B cell (primary cell): ENCODE measurements around the gene MTERF4. TPM values are rescaled to one million over a fixed set of nuclear protein-coding genes. Genes with fewer than 3 reads are reported as not detected.

ENCODE experiments used
- ATAC-seq: fragments of 200-7000 bp; cut with Tn5 transposase; one replicate; pipeline ENCODE4 v1.10.0; 2021; ENCODE audit warnings: low read depth, mild to moderate bottlenecking, moderate number of reproducible peaks, moderate library complexity
- CTCF ChIA-PET: fragments of 350-600 bp; sonication (Branson Sonifier 250); formaldehyde crosslinking; loops from one replicate; lab custom pipeline; 2021; ENCODE audit warnings: antibody characterized with exemption, inconsistent platforms; lab: Charles Lee
- POLR2A ChIA-PET: fragments of 350-600 bp; sonication (Branson Sonifier 250); formaldehyde crosslinking; loops from one replicate; lab custom pipeline; 2021; ENCODE audit warnings: antibody characterized with exemption; lab: Charles Lee
- DNase-seq: peaks from one replicate; pipeline ENCODE4 v3.0.0; 2013
- H2AFZ ChIP-seq: 2 replicates; pipeline ENCODE4 v1.6.1; 2012; ENCODE audit warnings: mild to moderate bottlenecking, low read depth, low read length; ENCODE audit not compliant: insufficient read depth, poor library complexity, severe bottlenecking
- H3K27ac ChIP-seq, 2 donors: 1 replicate in 1 of 2; 2 replicates in 1 of 2; pipeline ENCODE4 v1.5.1; 2012 to 2013; ENCODE audit warnings: low read length in 2 of 2, mild to moderate bottlenecking in 2 of 2, moderate library complexity in 1 of 2
- H3K27me3 ChIP-seq, 4 experiments: fragments of 200-600 bp in 1 of 4; sonication (generic) in 1 of 4; replicated peaks in 1 of 4; 1 replicate in 2 of 4; 2 replicates in 2 of 4; pipeline versions ENCODE4 v1.6.1 to v1.7.0; 2013 to 2016; ENCODE audit warnings: low read length in 3 of 4, mild to moderate bottlenecking in 2 of 4, mixed read lengths in 1 of 4, moderate library complexity in 1 of 4; ENCODE audit not compliant: insufficient read depth in 4 of 4, control insufficient read depth in 3 of 4; ENCODE audit errors: control extremely low read depth in 1 of 4
- H3K36me3 ChIP-seq, 2 experiments: replicated peaks in 1 of 2; 1 replicate in 1 of 2; 2 replicates in 1 of 2; pipeline versions ENCODE4 v1.6.1 to v1.7.1; 2013; ENCODE audit warnings: low read length in 1 of 2; ENCODE audit not compliant: insufficient read depth in 2 of 2, control insufficient read depth in 1 of 2; ENCODE audit errors: control extremely low read depth in 1 of 2, extremely low read depth in 1 of 2
- H3K4me1 ChIP-seq, 2 donors: fragments of 200-600 bp in 1 of 2; sonication (generic) in 1 of 2; 1 replicate in 1 of 2; 2 replicates in 1 of 2; pipeline versions ENCODE4 v1.5.1 to v1.6.1; 2013 to 2017; ENCODE audit warnings: low read length in 2 of 2; ENCODE audit not compliant: control insufficient read depth in 2 of 2, insufficient read depth in 2 of 2
- H3K4me2 ChIP-seq: replicated peaks from 2 replicates; pipeline ENCODE3; 2012; ENCODE audit warnings: mild to moderate bottlenecking, low read depth, low read length; ENCODE audit not compliant: poor library complexity, severe bottlenecking
- H3K4me3 ChIP-seq, 5 experiments: fragments of 200-600 bp in 1 of 5; sonication (generic) in 1 of 5; 1 replicate in 3 of 5; 2 replicates in 2 of 5; pipeline versions ENCODE4 v1.5.1 to v1.7.0; 2011 to 2016; ENCODE audit warnings: low read length in 4 of 5, mild to moderate bottlenecking in 4 of 5, low read depth in 2 of 5, control low read depth in 1 of 5, moderate library complexity in 1 of 5; ENCODE audit not compliant: insufficient read depth in 1 of 5; ENCODE audit errors: control extremely low read depth in 1 of 5, extremely low read depth in 1 of 5
- H3K79me2 ChIP-seq: fragments of 200-600 bp; sonication (generic); one replicate; pipeline ENCODE4 v1.6.0; 2016; ENCODE audit warnings: low read length; ENCODE audit not compliant: control insufficient read depth, insufficient read depth
- H3K9ac ChIP-seq: fragments of 200-600 bp; sonication (generic); 2 replicates; pipeline ENCODE4 v1.6.1; 2017; ENCODE audit warnings: mild to moderate bottlenecking, low read length, moderate library complexity
- H3K9me3 ChIP-seq, 3 donors: one replicate each; pipeline versions ENCODE4 v1.6.1 to v1.7.1; 2013; ENCODE audit warnings: low read length in 2 of 3; ENCODE audit not compliant: control insufficient read depth in 2 of 3, insufficient read depth in 1 of 3; ENCODE audit errors: control extremely low read depth in 1 of 3
- H4K20me1 ChIP-seq: 2 replicates; pipeline ENCODE4 v1.6.0; 2012; ENCODE audit warnings: mild to moderate bottlenecking, low read length; ENCODE audit not compliant: insufficient read depth, control insufficient read depth, poor library complexity, severe bottlenecking
- H3K27ac Mint-ChIP-seq: one replicate; pipeline ENCODE4 v1.8.0; 2021; ENCODE audit warnings: mixed read lengths
- H3K27me3 Mint-ChIP-seq: one replicate; pipeline ENCODE4 v1.8.0; 2021; ENCODE audit warnings: mixed read lengths
- H3K4me1 Mint-ChIP-seq: one replicate; pipeline ENCODE4 v1.8.0; 2021; ENCODE audit warnings: mixed read lengths
- H3K4me3 Mint-ChIP-seq: one replicate; pipeline ENCODE4 v1.8.0; 2021; ENCODE audit warnings: mixed read lengths
- H3K9me3 Mint-ChIP-seq: one replicate; pipeline ENCODE4 v1.8.0; 2022; ENCODE audit warnings: mixed read lengths; ENCODE audit not compliant: insufficient read depth
- EZH2 ChIP-seq: IDR thresholded peaks from 2 replicates; pipeline ENCODE4 v1.6.1; 2012; ENCODE audit warnings: borderline replicate concordance, low read depth, mild to moderate bottlenecking, moderate library complexity, low read length; ENCODE audit not compliant: insufficient read depth, poor library complexity, severe bottlenecking
- WGBS: methylation state at CpG from one replicate; pipeline ENCODE4 v1.1.5; 2013; ENCODE audit warnings: missing lambda C conversion rate; ENCODE audit not compliant: insufficient coverage; 5-methylcytosine and 5-hydroxymethylcytosine counted together
- intact Hi-C: fragments of 100-400 bp; cut with micrococcal nuclease; formaldehyde crosslinking; loops from one replicate; pipeline ENCODE4 v1.10.0; 2022
- polyA plus RNA-seq: library from polyadenylated mRNA; depleted of rRNA; stranded (reverse); fragments of >200 nt; gene quantifications from 2 replicates; pipeline ENCODE4 v1.2.3, GENCODE V29; 2012
- total RNA-seq, 2 donors: library from RNA; stranded (reverse); fragments of 120-200 nt in 1 of 2; gene quantifications; 1 replicate in 1 of 2; 2 replicates in 1 of 2; pipeline versions ENCODE4 v1.2.3 to v1.2.4, GENCODE V29; 2013 to 2022
- TF ChIP-seq, protein P1 (sequence below): fragments of 200-600 bp; IDR thresholded peaks from one replicate; pipeline ENCODE4 v1.8.0; 2022; ENCODE audit warnings: antibody characterized with exemption, mild to moderate bottlenecking

Gene MTERF4
- total and polyA plus RNA-seq, 2 donors (not counting 1 experiment from before 2014, with no cell fraction given), result 88.7 to 153 TPM

DNA sequence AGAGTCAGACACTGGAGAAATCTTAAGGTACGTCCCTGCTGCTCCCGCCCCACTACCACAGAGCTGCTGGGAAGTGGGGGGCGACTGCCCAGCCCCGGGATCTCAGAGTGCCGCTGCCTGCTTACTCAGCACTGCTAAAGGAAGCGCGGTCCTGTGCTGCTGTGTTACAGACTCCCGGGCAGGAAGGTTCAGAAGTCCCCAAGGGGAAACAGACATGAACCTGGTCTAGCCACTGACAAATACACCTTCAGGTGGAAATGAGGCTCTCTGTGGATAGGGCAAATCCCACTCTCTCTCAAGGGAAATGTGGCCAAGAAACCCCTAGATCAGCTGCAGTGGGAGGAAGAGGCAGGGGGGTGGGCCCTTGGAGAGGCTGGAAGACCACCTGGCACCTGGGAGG, 13.7 kb downstream of the MTERF4 start:
- POLR2A ChIA-PET, result interaction anchor here (0.6 kb wide), 1 partner anchor 346 kb away, joined by 3 read pairs; no protein-coding TSS in a partner anchor
- no peak for DNase-seq
- H3K4me3 Mint-ChIP-seq, result peak overlapping the region; percentile 52
- Histone ChIP-seq H3K27me3 (no peaks in the 10 kb centered on the region), H4K20me1 (peaks cover 15% of the 10 kb centered on the region), H3K9ac (no peak overlapping the region), H3K27ac (no peak overlapping the region), H3K4me3 (no peak overlapping the region), H3K9me3 (no peaks in the 10 kb centered on the region), H3K4me1 (peaks cover 4 to 8% of the 10 kb centered on the region in 2 donors), H3K4me2 (no peak overlapping the region), H2AFZ (no peak overlapping the region), H3K79me2 (peaks cover 6% of the 10 kb centered on the region), H3K36me3 (peaks cover 2 to 69% of the 10 kb centered on the region in 2 experiments)
- peaks cover 18% of the 10 kb centered on the region for H3K4me1 Mint-ChIP-seq
- WGBS, result 28% methylated on average over 8 of the region's 8 CpGs
- intact Hi-C loops, result no loop called here
- peak; percentile 49 for ATAC-seq
- H3K9me3 Mint-ChIP-seq, result peaks cover 4% of the 10 kb centered on the region
- CTCF ChIA-PET, result interaction anchor here (1.4 to 4.4 kb wide), 2 partner anchors 10 to 105 kb away, joined by 3 to 24 read pairs; no protein-coding TSS in a partner anchor
- peak overlapping the region; percentile 41 for H3K27ac Mint-ChIP-seq
- H3K27me3 Mint-ChIP-seq, result no peaks in the 10 kb centered on the region
- TF ChIP-seq EZH2, result no peak
- TF ChIP-seq, protein P1, sequence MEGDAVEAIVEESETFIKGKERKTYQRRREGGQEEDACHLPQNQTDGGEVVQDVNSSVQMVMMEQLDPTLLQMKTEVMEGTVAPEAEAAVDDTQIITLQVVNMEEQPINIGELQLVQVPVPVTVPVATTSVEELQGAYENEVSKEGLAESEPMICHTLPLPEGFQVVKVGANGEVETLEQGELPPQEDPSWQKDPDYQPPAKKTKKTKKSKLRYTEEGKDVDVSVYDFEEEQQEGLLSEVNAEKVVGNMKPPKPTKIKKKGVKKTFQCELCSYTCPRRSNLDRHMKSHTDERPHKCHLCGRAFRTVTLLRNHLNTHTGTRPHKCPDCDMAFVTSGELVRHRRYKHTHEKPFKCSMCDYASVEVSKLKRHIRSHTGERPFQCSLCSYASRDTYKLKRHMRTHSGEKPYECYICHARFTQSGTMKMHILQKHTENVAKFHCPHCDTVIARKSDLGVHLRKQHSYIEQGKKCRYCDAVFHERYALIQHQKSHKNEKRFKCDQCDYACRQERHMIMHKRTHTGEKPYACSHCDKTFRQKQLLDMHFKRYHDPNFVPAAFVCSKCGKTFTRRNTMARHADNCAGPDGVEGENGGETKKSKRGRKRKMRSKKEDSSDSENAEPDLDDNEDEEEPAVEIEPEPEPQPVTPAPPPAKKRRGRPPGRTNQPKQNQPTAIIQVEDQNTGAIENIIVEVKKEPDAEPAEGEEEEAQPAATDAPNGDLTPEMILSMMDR, result no peak

DNA sequence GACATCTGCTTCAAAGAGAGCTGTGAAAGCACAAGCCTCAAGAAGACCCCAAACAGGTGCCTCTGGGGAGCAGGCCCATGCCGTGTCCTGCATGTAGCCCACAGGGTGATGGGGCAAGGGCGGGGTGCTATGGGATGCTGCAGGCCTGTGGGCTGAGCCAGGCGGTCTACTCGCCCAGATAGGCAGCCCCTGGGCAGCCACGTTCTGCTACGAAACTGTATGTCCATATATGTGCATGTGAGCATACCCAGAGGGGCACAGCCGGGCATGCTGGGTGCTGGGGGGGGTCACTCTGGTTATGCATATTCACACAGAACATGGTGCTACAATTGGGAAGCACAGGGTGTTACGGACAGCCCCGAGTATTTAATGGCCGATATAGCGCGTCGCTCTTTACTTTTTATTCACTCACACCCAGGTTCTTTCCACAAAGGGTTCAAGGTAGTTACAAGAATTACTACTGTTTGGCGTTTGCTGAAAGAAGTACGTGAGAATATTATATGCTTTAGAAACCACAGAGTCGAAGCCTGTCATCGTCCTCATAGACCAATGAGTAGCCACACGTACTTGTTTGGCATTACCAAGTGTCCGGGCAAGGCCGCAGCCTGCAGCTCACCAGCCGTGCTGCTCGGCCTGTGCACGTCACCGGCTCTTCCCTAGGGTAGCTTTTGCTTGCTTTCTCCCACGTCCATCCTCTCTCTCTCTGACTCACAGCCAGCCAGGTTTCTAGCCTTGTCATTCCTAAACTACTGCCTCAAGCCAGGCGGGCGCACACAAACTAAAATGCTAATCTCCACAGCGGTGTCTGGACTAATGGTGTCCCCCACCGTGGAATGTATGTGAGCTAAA, 14.4 kb downstream of the MTERF4 start:
- H2AFZ ChIP-seq, result no peak overlapping the region
- ATAC-seq, result no peak
- intact Hi-C loops, result no loop called here

More for the DNA sequence above, 14.4 kb downstream of the MTERF4 start:
- H3K27ac ChIP-seq, result no peak overlapping the region
- TF ChIP-seq, protein P1, result no peak
- TF ChIP-seq EZH2, result no peak
- POLR2A ChIA-PET, result no interaction called here
- H3K36me3 ChIP-seq, result peaks cover 2 to 62% of the 10 kb centered on the region in 2 experiments
- no peaks in the 10 kb centered on the region for H3K9me3 ChIP-seq
- H3K4me3 ChIP-seq, result no peak overlapping the region
- no peak for DNase-seq
- peaks cover 1% of the 10 kb centered on the region for H3K79me2 ChIP-seq
- H3K4me1 Mint-ChIP-seq, result peaks cover 18% of the 10 kb centered on the region
- no peaks in the 10 kb centered on the region for H3K27me3 ChIP-seq
- WGBS, result 83% methylated on average over 26 of the region's 29 CpGs
- H3K4me1 ChIP-seq, result peaks cover 4 to 8% of the 10 kb centered on the region in 2 donors
- no peaks in the 10 kb centered on the region for H3K27me3 Mint-ChIP-seq
- no peak overlapping the region for H3K4me2 ChIP-seq
- CTCF ChIA-PET, result interaction anchor here (1.1 to 4.4 kb wide), 2 partner anchors 10 to 64 kb away, joined by 3 to 24 read pairs; no protein-coding TSS in a partner anchor
- H3K27ac Mint-ChIP-seq, result no peak overlapping the region
- H3K9ac ChIP-seq, result no peak overlapping the region
- peak overlapping the region; percentile 52 for H3K4me3 Mint-ChIP-seq
- H4K20me1 ChIP-seq, result peaks cover 15% of the 10 kb centered on the region
- H3K9me3 Mint-ChIP-seq, result peaks cover 4% of the 10 kb centered on the region
